ENCODE measurements around the gene MRPL12.
A peak's percentile ranks its signal among the peaks of the same experiment; 100 is the strongest.
"Not testable (repeated sequence)": the region's sequence is repeated elsewhere in the genome, so short reads cannot be mapped to it uniquely, and the experiment has no call there.

MRPL12 gene

GRCh38 chr17:81725439-81725838 is 22.3 kb downstream of the MRPL12 start:
- peaks cover 22% of the 10 kb centered on the region for H3K4me1 ChIP-seq (ENCODE audit: insufficient read depth, low read length)
- no peak overlapping the region for H3K9ac ChIP-seq (ENCODE audit: low read depth, low read length)
- no peaks in the 10 kb centered on the region for H3K9me3 ChIP-seq (ENCODE audit: control insufficient read depth, insufficient read depth, low read length)
- no peaks in the 10 kb centered on the region for H3K36me3 ChIP-seq (ENCODE audit: insufficient read depth, low read length)

GRCh38 chr17:81726004-81726403 is 22.8 kb downstream of the MRPL12 start:
- Histone ChIP-seq H3K9ac (ENCODE audit: low read depth, low read length) (no peak overlapping the region), H3K4me1 (ENCODE audit: insufficient read depth, low read length) (peaks cover 16% of the 10 kb centered on the region)

GRCh38 chr17:81727324-81728031 is 24.3 kb downstream of the MRPL12 start:
- no peak overlapping the region for H3K9ac ChIP-seq (ENCODE audit: low read depth, low read length)
- no peaks in the 10 kb centered on the region for H3K9me3 ChIP-seq (ENCODE audit: control insufficient read depth, insufficient read depth, low read length)
- H3K4me1 ChIP-seq (ENCODE audit: insufficient read depth, low read length), result peaks cover 13% of the 10 kb centered on the region; the same call in 1 of the 2 replicates
- no peaks in the 10 kb centered on the region for H3K36me3 ChIP-seq (ENCODE audit: insufficient read depth, low read length)

More at GRCh38 chr17:81726004-81726403, 22.8 kb downstream of the MRPL12 start:
- H3K9me3 ChIP-seq (ENCODE audit: control insufficient read depth, insufficient read depth, low read length), result no peaks in the 10 kb centered on the region
- no peaks in the 10 kb centered on the region for H3K36me3 ChIP-seq (ENCODE audit: insufficient read depth, low read length)

- Histone ChIP-seq H3K9ac (ENCODE audit: low read depth, low read length) (no peak overlapping the region), H3K4me1 (ENCODE audit: insufficient read depth, low read length) (peaks cover 12% of the 10 kb centered on the region; the same call in 1 of the 2 replicates), H3K9me3 (ENCODE audit: control insufficient read depth, insufficient read depth, low read length) (no peaks in the 10 kb centered on the region), H3K36me3 (ENCODE audit: insufficient read depth, low read length) (no peaks in the 10 kb centered on the region)
Observed at GRCh38 chr17:81733507-81734404, 30.6 kb downstream of the MRPL12 start.

- H3K4me1 ChIP-seq (ENCODE audit: insufficient read depth, low read length), result peaks cover 12% of the 10 kb centered on the region; the same call in 1 of the 2 replicates
- no peaks in the 10 kb centered on the region for H3K36me3 ChIP-seq (ENCODE audit: insufficient read depth, low read length)
- H3K9ac ChIP-seq (ENCODE audit: low read depth, low read length), result no peak overlapping the region
- no peaks in the 10 kb centered on the region for H3K9me3 ChIP-seq (ENCODE audit: control insufficient read depth, insufficient read depth, low read length)
Observed at GRCh38 chr17:81734405-81735263, 31.5 kb downstream of the MRPL12 start.

GRCh38 chr17:81735264-81736102 is 32.3 kb downstream of the MRPL12 start:
- Histone ChIP-seq H3K9me3 (ENCODE audit: control insufficient read depth, insufficient read depth, low read length) (no peaks in the 10 kb centered on the region), H3K36me3 (ENCODE audit: insufficient read depth, low read length) (no peaks in the 10 kb centered on the region), H3K9ac (ENCODE audit: low read depth, low read length) (peak overlapping the region; percentile 7; the same call in 1 of the 2 replicates), H3K4me1 (ENCODE audit: insufficient read depth, low read length) (peaks cover 12% of the 10 kb centered on the region; the same call in 1 of the 2 replicates)

GRCh38 chr17:81737947-81738800 is 35.0 kb downstream of the MRPL12 start:
- Histone ChIP-seq H3K9me3 (ENCODE audit: control insufficient read depth, insufficient read depth, low read length) (no peaks in the 10 kb centered on the region), H3K4me1 (ENCODE audit: insufficient read depth, low read length) (peaks cover 5% of the 10 kb centered on the region; the same call in 1 of the 2 replicates), H3K36me3 (ENCODE audit: insufficient read depth, low read length) (no peaks in the 10 kb centered on the region), H3K9ac (ENCODE audit: low read depth, low read length) (no peak overlapping the region)

GRCh38 chr17:81738801-81739393 is 35.7 kb downstream of the MRPL12 start:
- H3K4me1 ChIP-seq (ENCODE audit: insufficient read depth, low read length), result peaks cover 5% of the 10 kb centered on the region; the same call in 1 of the 2 replicates
- H3K9me3 ChIP-seq (ENCODE audit: control insufficient read depth, insufficient read depth, low read length), result no peaks in the 10 kb centered on the region
- H3K9ac ChIP-seq (ENCODE audit: low read depth, low read length), result no peak overlapping the region
- no peaks in the 10 kb centered on the region for H3K36me3 ChIP-seq (ENCODE audit: insufficient read depth, low read length)

GRCh38 chr17:81739593-81739992 is 36.4 kb downstream of the MRPL12 start:
- H3K9ac ChIP-seq (ENCODE audit: low read depth, low read length); H3K36me3 ChIP-seq (ENCODE audit: insufficient read depth, low read length); H3K9me3 ChIP-seq (ENCODE audit: control insufficient read depth, insufficient read depth, low read length); H3K4me1 ChIP-seq (ENCODE audit: insufficient read depth, low read length): not testable (repeated sequence)

- H3K9me3 ChIP-seq (ENCODE audit: control insufficient read depth, insufficient read depth, low read length), result no peaks in the 10 kb centered on the region
- H3K4me1 ChIP-seq (ENCODE audit: insufficient read depth, low read length), result peaks cover 3% of the 10 kb centered on the region; the same call in 1 of the 2 replicates
- H3K36me3 ChIP-seq (ENCODE audit: insufficient read depth, low read length), result no peaks in the 10 kb centered on the region
- H3K9ac ChIP-seq (ENCODE audit: low read depth, low read length), result no peak overlapping the region
Observed at GRCh38 chr17:81740395-81740961, 37.3 kb downstream of the MRPL12 start.

GRCh38 chr17:81741049-81741593 is 38.0 kb downstream of the MRPL12 start:
- Histone ChIP-seq H3K9ac (ENCODE audit: low read depth, low read length) (no peak overlapping the region), H3K36me3 (ENCODE audit: insufficient read depth, low read length) (no peaks in the 10 kb centered on the region), H3K9me3 (ENCODE audit: control insufficient read depth, insufficient read depth, low read length) (no peaks in the 10 kb centered on the region), H3K4me1 (ENCODE audit: insufficient read depth, low read length) (no peaks in the 10 kb centered on the region)

All from ES-I3 (cell line).